NCI-H2196 (cell line): ENCODE data around the gene ZNF687.

Experiments
- DNase-seq: peaks from one replicate; lab custom pipeline; 2025; ENCODE audit not compliant: unreplicated experiment; lab: John Stamatoyannopoulos, UW

The ZNF687 gene

GRCh38 chr1:151281225-151281968 lies 702 bp upstream of the ZNF687 start:
- DNase-seq, result peak; percentile 97

- no peak for DNase-seq
These were observed 1.0 kb downstream of the ZNF687 start for GRCh38 chr1:151282883-151283725.

GRCh38 chr1:151284013-151284577 lies 2.0 kb downstream of the ZNF687 start:
- no peak for DNase-seq

- DNase-seq, result no peak
These were observed 4.7 kb downstream of the ZNF687 start for GRCh38 chr1:151286619-151287340.

GRCh38 chr1:151287341-151287699 lies 5.2 kb downstream of the ZNF687 start:
- DNase-seq, result no peak

GRCh38 chr1:151287767-151288500 lies 5.8 kb downstream of the ZNF687 start:
- DNase-seq, result no peak

GRCh38 chr1:151288502-151288901 lies 6.4 kb downstream of the ZNF687 start:
- no peak for DNase-seq

GRCh38 chr1:151289080-151289935 lies 7.2 kb downstream of the ZNF687 start:
- no peak for DNase-seq

- no peak for DNase-seq
These were observed 8.1 kb downstream of the ZNF687 start for GRCh38 chr1:151289991-151290708.

GRCh38 chr1:151290709-151291303 lies 8.7 kb downstream of the ZNF687 start:
- no peak for DNase-seq

GRCh38 chr1:151292207-151293030 lies 10.3 kb downstream of the ZNF687 start:
- DNase-seq, result no peak

GRCh38 chr1:151293093-151293492 lies 11.0 kb downstream of the ZNF687 start:
- DNase-seq, result no peak

GRCh38 chr1:151294742-151295462 lies 12.8 kb downstream of the ZNF687 start:
- no peak for DNase-seq

GRCh38 chr1:151309811-151310323 lies 27.8 kb downstream of the ZNF687 start:
- no peak for DNase-seq

GRCh38 chr1:151311011-151311410 lies 28.9 kb downstream of the ZNF687 start:
- no peak for DNase-seq

- no peak for DNase-seq
These were observed 29.7 kb downstream of the ZNF687 start for GRCh38 chr1:151311589-151312331.
